Measurements from ENCODE around the gene GPSM3. TPM values are rescaled to one million over a fixed set of nuclear protein-coding genes. Genes with fewer than 3 reads are reported as not detected.

Gene GPSM3, protein sequence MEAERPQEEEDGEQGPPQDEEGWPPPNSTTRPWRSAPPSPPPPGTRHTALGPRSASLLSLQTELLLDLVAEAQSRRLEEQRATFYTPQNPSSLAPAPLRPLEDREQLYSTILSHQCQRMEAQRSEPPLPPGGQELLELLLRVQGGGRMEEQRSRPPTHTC
- 1.1 and 1.4 TPM in 2 replicates for total RNA-seq

GRCh38 chr6:32192608-32193039 is at the start of gene GPSM3:
Gene GPSM3 (minus strand): TSS chr6:32192643. CDS start chr6:32192513, 130 bp downstream.

GRCh38 chr6:32223258-32224235 is 31.1 kb upstream of the GPSM3 start, which contains the start of gene NOTCH4:
Gene NOTCH4 (minus strand): TSS chr6:32224067. CDS start chr6:32223928, 139 bp downstream.

GRCh38 chr6:32190054-32190851 is 2.2 kb downstream of the GPSM3 start, which contains the start of gene PBX2:
Gene PBX2 (minus strand): TSS chr6:32190202. CDS start chr6:32189915, 287 bp downstream.

GRCh38 chr6:32184084-32184640 is 8.3 kb downstream of the GPSM3 start, which contains the start of gene AGER:
Gene AGER (minus strand): TSS chr6:32184253. CDS start chr6:32184222, 31 bp downstream.

DNA sequence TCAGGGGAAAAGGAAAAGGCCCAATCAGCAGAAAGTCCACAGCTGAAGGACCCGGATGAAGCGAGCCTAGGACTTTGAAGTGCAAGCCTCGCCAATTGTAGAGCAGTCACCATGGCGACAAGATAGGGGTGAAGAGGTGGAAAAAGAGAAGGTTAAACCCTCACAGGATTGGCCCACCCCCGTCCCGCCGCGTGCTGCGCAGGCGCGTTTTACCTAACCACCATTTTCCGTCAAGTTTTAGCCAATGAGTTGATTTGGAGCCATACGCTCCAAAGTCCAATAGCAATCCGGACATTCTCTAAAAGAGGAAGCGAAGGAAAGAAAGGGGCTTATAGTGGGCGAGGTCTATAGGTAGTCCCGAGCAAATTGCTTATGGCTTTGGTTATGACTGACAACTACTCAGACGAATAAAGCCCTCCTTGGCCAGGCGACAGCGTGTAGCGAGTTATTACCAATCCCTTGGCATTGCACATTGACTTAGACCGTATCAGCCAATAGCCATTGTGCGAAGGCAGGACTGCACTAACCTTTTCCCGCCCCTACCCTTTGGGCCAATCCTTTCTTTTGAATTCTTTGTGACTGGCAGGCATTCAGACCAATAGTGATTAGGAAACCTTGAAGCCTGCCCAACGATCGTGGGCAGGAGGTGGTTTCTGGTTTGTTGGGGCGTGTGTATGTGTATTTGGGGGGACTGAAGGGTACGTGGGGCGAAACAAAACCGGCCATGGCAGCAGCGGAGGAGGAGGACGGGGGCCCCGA is 14.5 kb downstream of the GPSM3 start, which contains the start of gene RNF5:
Gene RNF5, plus strand, starts transcription at position 618 of the 759 bp plus-strand sequence. Its CDS starts 107 bp downstream, at position 725.

GRCh38 chr6:32175711-32176475 is 16.6 kb downstream of the GPSM3 start, which contains the start of gene AGPAT1:
Gene AGPAT1 (minus strand): TSS chr6:32176084. CDS start chr6:32171496, 4,588 bp downstream.

DNA sequence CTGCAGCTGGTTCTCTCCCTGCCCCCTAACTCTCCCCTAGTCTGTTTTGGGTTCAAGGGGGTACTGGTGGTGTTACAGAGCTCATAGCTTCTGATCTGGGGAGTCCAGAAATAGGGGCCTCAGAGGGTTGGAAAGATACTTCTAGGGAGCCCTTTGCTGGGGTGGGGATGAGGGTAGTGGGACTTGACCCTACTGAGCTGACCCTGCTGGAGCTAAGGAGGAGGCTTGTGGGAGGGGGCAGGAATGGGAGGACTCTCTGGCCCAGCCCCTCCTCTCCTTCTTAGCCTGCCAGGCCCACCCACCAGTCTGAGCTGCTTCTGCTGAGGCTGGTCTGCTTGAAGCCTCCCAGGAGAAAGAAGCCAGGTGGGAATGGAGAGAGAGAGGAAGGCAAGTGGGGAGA is 28.1 kb downstream of the GPSM3 start, which contains the start of gene EGFL8:
Gene EGFL8, plus strand, starts transcription at position 301 of the 400 bp plus-strand sequence. CDS start 1,571 bp downstream, outside the sequence.

DNA sequence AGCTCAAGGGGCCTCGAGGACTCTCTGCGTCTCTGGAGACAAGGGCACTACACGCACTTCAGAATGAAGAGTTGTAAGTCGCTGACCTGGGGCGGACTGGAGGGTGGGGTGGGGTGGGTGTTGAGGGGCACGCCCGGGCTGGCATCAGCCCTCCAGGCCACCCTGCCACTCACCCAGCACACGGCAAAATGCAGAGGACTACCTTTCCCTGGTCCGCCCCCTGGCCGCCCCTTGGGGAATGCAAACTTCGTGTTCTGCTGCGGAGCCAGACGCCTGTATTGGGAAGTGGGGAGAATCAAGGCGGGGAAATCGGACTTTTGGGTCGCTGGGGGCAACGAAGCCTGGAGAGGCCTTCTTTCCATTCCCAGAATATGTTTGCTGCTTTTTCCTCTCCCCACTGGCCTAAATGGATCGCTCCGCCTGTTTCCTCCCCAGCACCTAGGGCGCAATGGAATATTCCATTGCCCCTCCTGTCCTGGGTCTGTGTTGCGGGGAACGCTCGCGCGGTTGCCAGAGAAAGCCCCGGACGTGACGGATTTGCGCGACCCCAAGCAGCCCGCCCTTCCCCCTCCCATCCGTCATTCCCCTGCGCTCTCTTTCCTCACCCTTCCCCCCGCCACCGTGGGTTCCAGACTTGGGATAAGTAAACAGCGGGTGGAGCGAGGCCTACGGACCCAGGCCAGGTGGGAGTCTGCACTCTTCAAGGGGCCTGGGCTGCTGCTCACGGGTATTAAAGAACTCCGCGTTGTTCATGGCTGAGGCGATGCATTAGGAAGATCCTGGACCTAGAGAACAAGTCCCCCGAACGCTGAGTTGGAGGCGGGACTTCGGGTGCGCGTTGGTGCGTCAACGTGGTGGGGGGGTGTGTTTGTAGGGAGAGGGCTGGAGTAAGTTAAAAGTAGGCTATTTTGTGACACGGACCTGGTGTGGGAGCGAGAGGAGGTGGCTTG is 38.6 kb downstream of the GPSM3 start, which contains the start of gene PPT2:
Gene PPT2, plus strand, starts transcription at position 578 of the 950 bp plus-strand sequence. CDS start 454 bp downstream, outside the sequence.

DNA sequence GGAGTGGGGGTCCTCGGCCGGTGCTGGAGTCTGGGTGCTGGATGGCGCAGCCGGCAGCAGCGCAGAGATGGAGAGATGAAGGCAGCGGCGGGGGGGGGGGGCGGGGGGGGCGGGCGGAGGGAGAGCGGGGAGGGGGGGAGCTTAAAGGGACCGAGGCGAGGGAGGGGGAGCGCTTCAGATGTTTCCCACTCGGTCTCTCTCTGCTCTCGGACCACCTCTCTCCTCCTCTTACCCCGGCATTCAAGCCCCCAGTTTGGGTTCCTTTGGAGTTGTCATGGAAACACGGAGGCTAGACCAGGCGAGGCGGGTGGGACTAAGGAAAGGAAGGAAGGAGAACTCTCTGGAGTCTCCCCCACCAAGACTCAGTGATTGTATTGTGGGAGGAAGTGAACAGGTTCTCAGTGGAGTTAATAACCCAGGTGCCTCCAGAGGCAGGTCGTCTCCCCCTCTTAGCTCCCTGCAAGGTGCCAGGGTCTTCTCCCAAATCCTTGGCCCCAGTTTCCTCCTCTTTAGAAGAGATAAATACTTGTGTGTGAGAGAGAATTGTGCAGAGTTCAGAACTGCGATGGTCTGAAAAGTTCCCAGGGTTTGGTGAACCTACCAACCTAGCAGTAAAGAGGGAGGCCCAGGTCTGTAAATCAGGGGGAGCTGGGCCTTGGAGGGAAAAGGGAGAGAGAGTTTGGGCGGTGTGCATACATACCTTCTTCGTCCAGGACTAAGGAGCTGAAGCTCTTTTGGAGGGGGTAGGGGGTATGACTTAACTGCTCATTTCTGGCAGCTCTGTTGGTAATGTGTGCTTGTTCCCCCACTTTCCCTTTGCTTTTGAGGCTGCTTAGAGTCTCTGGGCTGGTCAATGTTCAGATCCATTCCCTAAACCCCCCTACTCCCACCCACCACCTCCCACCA is 40.3 kb downstream of the GPSM3 start, which contains the start of gene PRRT1:
Gene PRRT1, minus strand, starts transcription at position 77 of the 906 bp plus-strand sequence. CDS start 112 bp downstream, outside the sequence.

Small RNA genes lying within 50 kb of the gene (small RNA-seq; reads per million reads assigned to genes)
- gene AL662884.1 (not detected), gene MIR6833 (not detected)

Other genes with a start within 250 kb of the GPSM3 start
- 6.3 and 10.7 TPM in 2 replicates for gene CFB, start 246.5 kb downstream of the GPSM3 start, total RNA-seq
- gene NELFE, start 233.7 kb downstream of the GPSM3 start, total RNA-seq: 97.9 and 114 TPM in 2 replicates
- 55.5 and 55.7 TPM in 2 replicates for gene SKIC2, start 233.5 kb downstream of the GPSM3 start, total RNA-seq
- 13.5 and 15.1 TPM in 2 replicates for gene DXO, start 220.5 kb downstream of the GPSM3 start, total RNA-seq
- 1.4 and 2.6 TPM in 2 replicates for gene C4A, start 210.6 kb downstream of the GPSM3 start, total RNA-seq
- 1.4 and 1.5 TPM in 2 replicates for gene C4B, start 177.8 kb downstream of the GPSM3 start, total RNA-seq
- gene CYP21A2, start 154.2 kb downstream of the GPSM3 start, total RNA-seq: under 0.01 TPM in 1 of 2 replicates, not detected in the other
- 99.6 and 179 TPM in 2 replicates for gene TNXB, start 83.3 kb downstream of the GPSM3 start, total RNA-seq
- gene ATF6B, start 64.4 kb downstream of the GPSM3 start, total RNA-seq: 19.5 and 23.3 TPM in 2 replicates
- 6.6 and 7.3 TPM in 2 replicates for gene FKBPL, start 62.4 kb downstream of the GPSM3 start, total RNA-seq
- gene PRRT1, start 40.7 kb downstream of the GPSM3 start, total RNA-seq: under 0.01 and 0.20 TPM in 2 replicates
- gene PPT2, start 38.5 kb downstream of the GPSM3 start, total RNA-seq: 9.6 and 10.6 TPM in 2 replicates
- 0.73 and 1.4 TPM in 2 replicates for gene EGFL8, start 28.0 kb downstream of the GPSM3 start, total RNA-seq
- gene AGPAT1, start 16.6 kb downstream of the GPSM3 start, total RNA-seq: 26.5 and 29.1 TPM in 2 replicates
- 15.1 and 18.8 TPM in 2 replicates for gene RNF5, start 14.2 kb downstream of the GPSM3 start, total RNA-seq
- 0.20 and 1.1 TPM in 2 replicates for gene AGER, start 8.4 kb downstream of the GPSM3 start, total RNA-seq
- gene PBX2, start 2.4 kb downstream of the GPSM3 start, total RNA-seq: 21.3 and 28.7 TPM in 2 replicates
- gene NOTCH4, start 31.4 kb upstream of the GPSM3 start, total RNA-seq: 0.59 and 0.73 TPM in 2 replicates
- gene TSBP1, start 179.3 kb upstream of the GPSM3 start, total RNA-seq: not detected in 2 replicates
- gene BTNL2, start 214.5 kb upstream of the GPSM3 start, total RNA-seq: not detected in 2 replicates
- gene HLA-DRA, start 247.2 kb upstream of the GPSM3 start, total RNA-seq: 0.73 and 2.0 TPM in 2 replicates